ENCODE results near the gene ERGIC3.

The ERGIC3 gene

GRCh38 chr20:35555951-35556645, 14.2 kb downstream of the ERGIC3 start:
- no peak for TF ChIP-seq CTCF (IDR thresholded peaks at IDR 0.05; ENCODE audit: extremely low read depth, missing control alignments)
- DNase-seq (ENCODE audit: low spot score), result no peak

- no peak for DNase-seq (ENCODE audit: low spot score)
- no peak for TF ChIP-seq CTCF (IDR thresholded peaks at IDR 0.05; ENCODE audit: extremely low read depth, missing control alignments)
These were observed 15.0 kb downstream of the ERGIC3 start for GRCh38 chr20:35556871-35557270.

GRCh38 chr20:35558451-35558850, 16.6 kb downstream of the ERGIC3 start:
- no peak for TF ChIP-seq CTCF (IDR thresholded peaks at IDR 0.05; ENCODE audit: extremely low read depth, missing control alignments)
- DNase-seq (ENCODE audit: low spot score), result no peak

- no peak for DNase-seq (ENCODE audit: low spot score)
- TF ChIP-seq CTCF (IDR thresholded peaks at IDR 0.05; ENCODE audit: extremely low read depth, missing control alignments), result no peak
These were observed 17.3 kb downstream of the ERGIC3 start for GRCh38 chr20:35559042-35559693.

GRCh38 chr20:35560105-35560511, 18.2 kb downstream of the ERGIC3 start:
- no peak for TF ChIP-seq CTCF (IDR thresholded peaks at IDR 0.05; ENCODE audit: extremely low read depth, missing control alignments)
- DNase-seq (ENCODE audit: low spot score), result no peak

- no peak for TF ChIP-seq CTCF (IDR thresholded peaks at IDR 0.05; ENCODE audit: extremely low read depth, missing control alignments)
- DNase-seq (ENCODE audit: low spot score), result no peak
These were observed 18.7 kb downstream of the ERGIC3 start for GRCh38 chr20:35560541-35560940.

GRCh38 chr20:35561268-35561667, 19.4 kb downstream of the ERGIC3 start:
- TF ChIP-seq CTCF (IDR thresholded peaks at IDR 0.05; ENCODE audit: extremely low read depth, missing control alignments), result no peak
- no peak for DNase-seq (ENCODE audit: low spot score)

All from GM20000 (cell line).